ENCODE data around the gene S100A7A.

S100A7A gene

GRCh38 chr1:153415850-153416570, at the start of gene S100A7A:
S100A7A (plus strand) TSS chr1:153416520; CDS start chr1:153418083, 1,563 bp downstream.
- H3K4me3 ChIP-seq (ENCODE audit: low read length): no peak within 1 kb of the TSS
- H3K27me3 ChIP-seq (ENCODE audit: insufficient read depth, low read length): no peaks in the 10 kb centered on the region
- no peaks in the 10 kb centered on the region for H3K4me1 ChIP-seq (ENCODE audit: insufficient read depth, low read length)
- no peaks in the 10 kb centered on the region for H3K9me3 ChIP-seq (ENCODE audit: low read length)
- H3K36me3 ChIP-seq (ENCODE audit: insufficient read depth, low read length): no peaks in the 10 kb centered on the region
- H2AFZ ChIP-seq (ENCODE audit: low read depth, low read length): no peak within 1 kb of the TSS

- Histone ChIP-seq H3K9me3 (ENCODE audit: low read length) (no peaks in the 10 kb centered on the region), H2AFZ (ENCODE audit: low read depth, low read length) (no peak overlapping the region), H3K4me1 (ENCODE audit: insufficient read depth, low read length) (no peaks in the 10 kb centered on the region), H3K4me3 (ENCODE audit: low read length) (no peak overlapping the region), H3K27me3 (ENCODE audit: insufficient read depth, low read length) (peaks cover 14% of the 10 kb centered on the region), H3K36me3 (ENCODE audit: insufficient read depth, low read length) (no peaks in the 10 kb centered on the region)
Observed at GRCh38 chr1:153367090-153367489, 49.2 kb upstream of the S100A7A start.

- peaks cover 11% of the 10 kb centered on the region for H3K27me3 ChIP-seq (ENCODE audit: insufficient read depth, low read length)
- H3K9me3 ChIP-seq (ENCODE audit: low read length): no peaks in the 10 kb centered on the region
- no peak overlapping the region for H2AFZ ChIP-seq (ENCODE audit: low read depth, low read length)
- no peaks in the 10 kb centered on the region for H3K4me1 ChIP-seq (ENCODE audit: insufficient read depth, low read length)
- no peaks in the 10 kb centered on the region for H3K36me3 ChIP-seq (ENCODE audit: insufficient read depth, low read length)
- H3K4me3 ChIP-seq (ENCODE audit: low read length): no peak overlapping the region
Observed at GRCh38 chr1:153368495-153368894, 47.8 kb upstream of the S100A7A start.

GRCh38 chr1:153370146-153370545, 46.2 kb upstream of the S100A7A start:
- Histone ChIP-seq H3K9me3 (ENCODE audit: low read length) (no peaks in the 10 kb centered on the region), H3K4me3 (ENCODE audit: low read length) (no peak overlapping the region), H3K4me1 (ENCODE audit: insufficient read depth, low read length) (no peaks in the 10 kb centered on the region), H2AFZ (ENCODE audit: low read depth, low read length) (no peak overlapping the region), H3K36me3 (ENCODE audit: insufficient read depth, low read length) (no peaks in the 10 kb centered on the region), H3K27me3 (ENCODE audit: insufficient read depth, low read length) (peaks cover 9% of the 10 kb centered on the region)

- Histone ChIP-seq H3K27me3 (ENCODE audit: insufficient read depth, low read length) (peaks cover under 1% of the 10 kb centered on the region), H3K4me1 (ENCODE audit: insufficient read depth, low read length) (no peaks in the 10 kb centered on the region), H3K36me3 (ENCODE audit: insufficient read depth, low read length) (no peaks in the 10 kb centered on the region), H2AFZ (ENCODE audit: low read depth, low read length) (no peak overlapping the region), H3K9me3 (ENCODE audit: low read length) (no peaks in the 10 kb centered on the region), H3K4me3 (ENCODE audit: low read length) (no peak overlapping the region)
Observed at GRCh38 chr1:153371231-153371630, 45.1 kb upstream of the S100A7A start.

- Histone ChIP-seq H3K9me3 (ENCODE audit: low read length) (no peaks in the 10 kb centered on the region), H3K36me3 (ENCODE audit: insufficient read depth, low read length) (no peaks in the 10 kb centered on the region), H3K27me3 (ENCODE audit: insufficient read depth, low read length) (no peaks in the 10 kb centered on the region), H3K4me1 (ENCODE audit: insufficient read depth, low read length) (no peaks in the 10 kb centered on the region), H3K4me3 (ENCODE audit: low read length) (no peak overlapping the region), H2AFZ (ENCODE audit: low read depth, low read length) (no peak overlapping the region)
Observed at GRCh38 chr1:153372571-153372970, 43.7 kb upstream of the S100A7A start.

- H3K4me1 ChIP-seq (ENCODE audit: insufficient read depth, low read length): no peaks in the 10 kb centered on the region
- no peaks in the 10 kb centered on the region for H3K9me3 ChIP-seq (ENCODE audit: low read length)
- H3K4me3 ChIP-seq (ENCODE audit: low read length): no peak overlapping the region
- H3K36me3 ChIP-seq (ENCODE audit: insufficient read depth, low read length): no peaks in the 10 kb centered on the region
- no peak overlapping the region for H2AFZ ChIP-seq (ENCODE audit: low read depth, low read length)
- H3K27me3 ChIP-seq (ENCODE audit: insufficient read depth, low read length): no peaks in the 10 kb centered on the region
Observed at GRCh38 chr1:153374071-153374470, 42.2 kb upstream of the S100A7A start.

GRCh38 chr1:153375511-153375910, 40.8 kb upstream of the S100A7A start, which contains the start of gene S100A12:
S100A12 (minus strand) TSS chr1:153375621; CDS start chr1:153374592, 1,029 bp downstream.
- Histone ChIP-seq H2AFZ (ENCODE audit: low read depth, low read length) (no peak within 1 kb of the TSS), H3K27me3 (ENCODE audit: insufficient read depth, low read length) (no peaks in the 10 kb centered on the region), H3K4me1 (ENCODE audit: insufficient read depth, low read length) (no peaks in the 10 kb centered on the region), H3K36me3 (ENCODE audit: insufficient read depth, low read length) (no peaks in the 10 kb centered on the region), H3K9me3 (ENCODE audit: low read length) (no peaks in the 10 kb centered on the region), H3K4me3 (ENCODE audit: low read length) (no peak within 1 kb of the TSS)

GRCh38 chr1:153379591-153379990, 36.7 kb upstream of the S100A7A start:
- Histone ChIP-seq H3K9me3 (ENCODE audit: low read length) (no peaks in the 10 kb centered on the region), H3K27me3 (ENCODE audit: insufficient read depth, low read length) (no peaks in the 10 kb centered on the region), H3K4me1 (ENCODE audit: insufficient read depth, low read length) (no peaks in the 10 kb centered on the region), H2AFZ (ENCODE audit: low read depth, low read length) (no peak overlapping the region), H3K4me3 (ENCODE audit: low read length) (no peak overlapping the region), H3K36me3 (ENCODE audit: insufficient read depth, low read length) (no peaks in the 10 kb centered on the region)

- Histone ChIP-seq H3K4me3 (ENCODE audit: low read length) (no peak overlapping the region), H3K4me1 (ENCODE audit: insufficient read depth, low read length) (no peaks in the 10 kb centered on the region), H2AFZ (ENCODE audit: low read depth, low read length) (no peak overlapping the region), H3K9me3 (ENCODE audit: low read length) (no peaks in the 10 kb centered on the region), H3K36me3 (ENCODE audit: insufficient read depth, low read length) (no peaks in the 10 kb centered on the region), H3K27me3 (ENCODE audit: insufficient read depth, low read length) (no peaks in the 10 kb centered on the region)
Observed at GRCh38 chr1:153380711-153381110, 35.6 kb upstream of the S100A7A start.

GRCh38 chr1:153384958-153385580, 31.3 kb upstream of the S100A7A start:
- no peaks in the 10 kb centered on the region for H3K9me3 ChIP-seq (ENCODE audit: low read length)
- no peaks in the 10 kb centered on the region for H3K36me3 ChIP-seq (ENCODE audit: insufficient read depth, low read length)
- H2AFZ ChIP-seq (ENCODE audit: low read depth, low read length): no peak overlapping the region
- peaks cover 3% of the 10 kb centered on the region for H3K27me3 ChIP-seq (ENCODE audit: insufficient read depth, low read length)
- H3K4me1 ChIP-seq (ENCODE audit: insufficient read depth, low read length): no peaks in the 10 kb centered on the region
- no peak overlapping the region for H3K4me3 ChIP-seq (ENCODE audit: low read length)

- H2AFZ ChIP-seq (ENCODE audit: low read depth, low read length): no peak overlapping the region
- H3K4me1 ChIP-seq (ENCODE audit: insufficient read depth, low read length): no peaks in the 10 kb centered on the region
- H3K9me3 ChIP-seq (ENCODE audit: low read length): no peaks in the 10 kb centered on the region
- H3K36me3 ChIP-seq (ENCODE audit: insufficient read depth, low read length): no peaks in the 10 kb centered on the region
- H3K27me3 ChIP-seq (ENCODE audit: insufficient read depth, low read length): peaks cover 8% of the 10 kb centered on the region
- H3K4me3 ChIP-seq (ENCODE audit: low read length): no peak overlapping the region
Observed at GRCh38 chr1:153386500-153386901, 29.8 kb upstream of the S100A7A start.

- no peaks in the 10 kb centered on the region for H3K9me3 ChIP-seq (ENCODE audit: low read length)
- H3K36me3 ChIP-seq (ENCODE audit: insufficient read depth, low read length): no peaks in the 10 kb centered on the region
- no peak overlapping the region for H3K4me3 ChIP-seq (ENCODE audit: low read length)
- H3K27me3 ChIP-seq (ENCODE audit: insufficient read depth, low read length): peaks cover 8% of the 10 kb centered on the region
- no peak overlapping the region for H2AFZ ChIP-seq (ENCODE audit: low read depth, low read length)
- no peaks in the 10 kb centered on the region for H3K4me1 ChIP-seq (ENCODE audit: insufficient read depth, low read length)
Observed at GRCh38 chr1:153387001-153387400, 29.3 kb upstream of the S100A7A start.
